HepG2 (cell line): ENCODE results near the gene PIGW.

Experiments
- ZKSCAN1 ChIP-seq: fragments of 150-350 bp; IDR thresholded peaks from 2 replicates; pipeline ENCODE4 v1.6.1; 2014; ENCODE audit warnings: low read length
- ZNF501 ChIP-seq: sonication (generic); formaldehyde crosslinking; IDR thresholded peaks from 2 replicates; pipeline ENCODE4 v1.5.1; 2020; ENCODE audit warnings: mild to moderate bottlenecking, moderate library complexity, missing genetic modification reagents
- TF ChIP-seq, protein P1 (sequence below): sonication (generic); formaldehyde crosslinking; IDR thresholded peaks from 2 replicates; pipeline ENCODE4 v1.5.0; 2020; ENCODE audit warnings: mild to moderate bottlenecking, missing genetic modification reagents, moderate library complexity

- TF ChIP-seq ZKSCAN1 (no peak), ZNF501 (CRISPR knock-in tag) (no peak)
- TF ChIP-seq, protein P1, sequence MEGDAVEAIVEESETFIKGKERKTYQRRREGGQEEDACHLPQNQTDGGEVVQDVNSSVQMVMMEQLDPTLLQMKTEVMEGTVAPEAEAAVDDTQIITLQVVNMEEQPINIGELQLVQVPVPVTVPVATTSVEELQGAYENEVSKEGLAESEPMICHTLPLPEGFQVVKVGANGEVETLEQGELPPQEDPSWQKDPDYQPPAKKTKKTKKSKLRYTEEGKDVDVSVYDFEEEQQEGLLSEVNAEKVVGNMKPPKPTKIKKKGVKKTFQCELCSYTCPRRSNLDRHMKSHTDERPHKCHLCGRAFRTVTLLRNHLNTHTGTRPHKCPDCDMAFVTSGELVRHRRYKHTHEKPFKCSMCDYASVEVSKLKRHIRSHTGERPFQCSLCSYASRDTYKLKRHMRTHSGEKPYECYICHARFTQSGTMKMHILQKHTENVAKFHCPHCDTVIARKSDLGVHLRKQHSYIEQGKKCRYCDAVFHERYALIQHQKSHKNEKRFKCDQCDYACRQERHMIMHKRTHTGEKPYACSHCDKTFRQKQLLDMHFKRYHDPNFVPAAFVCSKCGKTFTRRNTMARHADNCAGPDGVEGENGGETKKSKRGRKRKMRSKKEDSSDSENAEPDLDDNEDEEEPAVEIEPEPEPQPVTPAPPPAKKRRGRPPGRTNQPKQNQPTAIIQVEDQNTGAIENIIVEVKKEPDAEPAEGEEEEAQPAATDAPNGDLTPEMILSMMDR (CRISPR knock-in tag), result no peak
Measured at GRCh38 chr17:36501351-36501750, 33.4 kb upstream of the PIGW start.
